Gastrocnemius medialis (tissue), 4 donors: ENCODE measurements around the gene ERI3. TPM values are rescaled to one million over a fixed set of nuclear protein-coding genes. Genes with fewer than 3 reads are reported as not detected.

Experiments
- ATAC-seq, 2 donors: fragments of 150-250 bp; one replicate each; pipeline ENCODE4 v1.9.1; 2016
- DNase-seq, 2 donors: peaks; one replicate each; pipeline ENCODE4 v3.0.0-alpha.2; 2019
- H3K27ac ChIP-seq, 4 donors: fragments of 200-600 bp; sonication (generic); 1 replicate in 1 of 4; 2 replicates in 3 of 4; pipeline ENCODE4 v1.5.1; 2016 to 2018; ENCODE audit warnings: mild to moderate bottlenecking in 2 of 4, moderate library complexity in 1 of 4
- H3K27me3 ChIP-seq, 3 donors: fragments of 200-600 bp; sonication (generic) in 2 of 3; 1 replicate in 1 of 3; 2 replicates in 2 of 3; pipeline versions ENCODE4 v1.5.1 to v1.6.0; 2016 to 2019; ENCODE audit warnings: mild to moderate bottlenecking in 1 of 3, moderate library complexity in 1 of 3
- H3K36me3 ChIP-seq, 2 donors: fragments of 200-600 bp; sonication (generic) in 1 of 2; one replicate each; pipeline ENCODE4 v1.5.1; 2017 to 2018
- H3K4me1 ChIP-seq, 2 donors: fragments of 200-600 bp; sonication (generic) in 1 of 2; one replicate each; pipeline ENCODE4 v1.5.1; 2016 to 2017; ENCODE audit warnings: mild to moderate bottlenecking in 2 of 2
- H3K4me3 ChIP-seq, 4 donors: fragments of 200-600 bp; sonication (generic) in 3 of 4; 1 replicate in 1 of 4; 2 replicates in 3 of 4; pipeline ENCODE4 v1.5.1; 2016 to 2019; ENCODE audit warnings: mild to moderate bottlenecking in 2 of 4
- H3K9me3 ChIP-seq, 3 donors: fragments of 200-600 bp; sonication (generic) in 2 of 3; 1 replicate in 1 of 3; 2 replicates in 2 of 3; pipeline ENCODE4 v1.5.1; 2016 to 2019
- POLR2A ChIP-seq, 2 donors: fragments of 450-650 bp; IDR thresholded peaks; one replicate each; pipeline ENCODE4 v1.6.1; 2017; ENCODE audit warnings: antibody characterized with exemption in 2 of 2, mild to moderate bottlenecking in 2 of 2, moderate library complexity in 2 of 2
- in situ Hi-C, 4 donors: fragments of 200-750 bp; cut with MboI; loops; one replicate each; pipeline versions ENCODE4 v1.15.0 to v1.8.0; 2017; ENCODE audit warnings: low sequenced_read_pairs in 4 of 4
- intact Hi-C: fragments of 100-400 bp; cut with DNase I; formaldehyde crosslinking; loops from one replicate; pipeline ENCODE4 v1.15.1; 2023; ENCODE audit warnings: low total_unique reads
- total RNA-seq, 4 donors: library from RNA; depleted of rRNA; stranded (reverse); fragments of >200 nt; gene quantifications; one replicate each; pipeline versions ENCODE4 v1.1.0 to v1.2.3, GENCODE V29; 2016
- TF ChIP-seq, protein P1 (sequence below), 5 experiments: fragments of 450-650 bp in 3 of 5; fragments of 200-600 bp in 2 of 5; sonication (generic) in 2 of 5; IDR thresholded peaks in 4 of 5; conservative IDR thresholded peaks in 1 of 5; 1 replicate in 4 of 5; 2 replicates in 1 of 5; pipeline ENCODE4 v1.5.1; 2016 to 2019; ENCODE audit warnings: antibody characterized with exemption in 5 of 5, mild to moderate bottlenecking in 3 of 5, moderate library complexity in 3 of 5

ERI3 gene
- total RNA-seq, 4 donors from 2014 or later, result 53.8 to 101 (median 79.8) TPM

- Histone ChIP-seq H3K27me3 (no peaks in the 10 kb centered on the region), H3K4me1 (peaks cover 8 to 18% of the 10 kb centered on the region in 2 donors), H3K27ac (no peak overlapping the region), H3K9me3 (no peaks in the 10 kb centered on the region), H3K4me3 (no peak overlapping the region), H3K36me3 (no peaks in the 10 kb centered on the region)
- no peak for DNase-seq
- in situ Hi-C loops (no loop called here), intact Hi-C loops (no loop called here)
- TF ChIP-seq, protein P1, sequence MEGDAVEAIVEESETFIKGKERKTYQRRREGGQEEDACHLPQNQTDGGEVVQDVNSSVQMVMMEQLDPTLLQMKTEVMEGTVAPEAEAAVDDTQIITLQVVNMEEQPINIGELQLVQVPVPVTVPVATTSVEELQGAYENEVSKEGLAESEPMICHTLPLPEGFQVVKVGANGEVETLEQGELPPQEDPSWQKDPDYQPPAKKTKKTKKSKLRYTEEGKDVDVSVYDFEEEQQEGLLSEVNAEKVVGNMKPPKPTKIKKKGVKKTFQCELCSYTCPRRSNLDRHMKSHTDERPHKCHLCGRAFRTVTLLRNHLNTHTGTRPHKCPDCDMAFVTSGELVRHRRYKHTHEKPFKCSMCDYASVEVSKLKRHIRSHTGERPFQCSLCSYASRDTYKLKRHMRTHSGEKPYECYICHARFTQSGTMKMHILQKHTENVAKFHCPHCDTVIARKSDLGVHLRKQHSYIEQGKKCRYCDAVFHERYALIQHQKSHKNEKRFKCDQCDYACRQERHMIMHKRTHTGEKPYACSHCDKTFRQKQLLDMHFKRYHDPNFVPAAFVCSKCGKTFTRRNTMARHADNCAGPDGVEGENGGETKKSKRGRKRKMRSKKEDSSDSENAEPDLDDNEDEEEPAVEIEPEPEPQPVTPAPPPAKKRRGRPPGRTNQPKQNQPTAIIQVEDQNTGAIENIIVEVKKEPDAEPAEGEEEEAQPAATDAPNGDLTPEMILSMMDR (IDR thresholded peaks at IDR 0.05 in 4 of 5, conservative IDR thresholded peaks at IDR 0.05 in 1 of 5), result no peak
- TF ChIP-seq POLR2A (IDR thresholded peaks at IDR 0.05), result no peak
- no peak for ATAC-seq
Measured at GRCh38 chr1:44271646-44272045, 83.4 kb downstream of the ERI3 start.

DNA sequence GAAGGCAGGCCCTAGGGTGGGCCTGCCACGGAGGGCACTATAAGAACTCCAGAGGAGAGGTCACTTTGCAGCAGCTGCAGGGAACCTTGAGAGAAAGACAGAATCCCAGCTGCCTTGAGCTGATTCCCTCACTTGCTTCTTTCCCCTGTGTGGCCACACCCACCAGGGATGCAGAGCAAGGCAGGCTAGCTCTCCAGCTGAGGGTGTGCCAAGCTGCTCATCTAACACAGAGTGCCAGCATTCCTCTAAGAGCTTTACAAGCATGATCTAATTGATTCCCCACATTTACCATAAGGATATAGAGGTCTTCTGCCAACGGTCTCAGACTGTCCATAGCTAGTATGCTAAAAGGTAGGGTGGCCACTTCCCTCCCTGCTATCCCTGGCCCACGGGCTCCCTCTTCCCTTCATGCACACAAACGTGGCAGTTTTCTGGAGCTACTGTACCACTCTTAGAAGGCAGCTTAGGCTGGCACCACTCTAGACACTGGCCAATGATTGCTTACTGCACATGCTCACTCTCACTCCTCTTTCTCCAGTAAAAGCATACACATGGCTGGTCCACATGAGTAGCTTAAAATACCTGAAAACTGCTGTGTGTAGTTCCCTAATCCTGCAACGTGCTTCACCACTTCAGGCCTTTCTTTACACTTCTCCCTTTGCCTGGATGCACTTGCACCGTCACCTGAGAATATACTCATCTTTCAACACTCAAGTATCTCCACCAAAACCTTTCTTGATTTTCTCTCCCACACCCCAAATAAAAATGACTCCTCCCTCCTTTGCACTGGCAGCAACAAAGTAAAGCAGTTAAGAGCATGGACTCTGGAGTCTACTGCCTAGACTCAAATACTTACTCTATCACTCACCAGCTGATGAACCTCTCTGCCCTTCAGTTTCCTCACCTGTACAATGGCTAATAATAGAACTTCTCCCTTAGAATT lies 84.1 kb downstream of the ERI3 start:
- peaks cover 8 to 11% of the 10 kb centered on the region in 2 donors for H3K4me1 ChIP-seq
- H3K4me3 ChIP-seq, result no peak overlapping the region
- TF ChIP-seq, protein P1 (IDR thresholded peaks at IDR 0.05 in 4 of 5, conservative IDR thresholded peaks at IDR 0.05 in 1 of 5), result no peak
- no peak for TF ChIP-seq POLR2A (IDR thresholded peaks at IDR 0.05)
- intact Hi-C loops (no loop called here), in situ Hi-C loops (no loop called here)
- no peaks in the 10 kb centered on the region for H3K9me3 ChIP-seq
- no peaks in the 10 kb centered on the region for H3K27me3 ChIP-seq
- DNase-seq (no peak), ATAC-seq (no peak)
- H3K36me3 ChIP-seq, result no peaks in the 10 kb centered on the region
- no peak overlapping the region for H3K27ac ChIP-seq

DNA sequence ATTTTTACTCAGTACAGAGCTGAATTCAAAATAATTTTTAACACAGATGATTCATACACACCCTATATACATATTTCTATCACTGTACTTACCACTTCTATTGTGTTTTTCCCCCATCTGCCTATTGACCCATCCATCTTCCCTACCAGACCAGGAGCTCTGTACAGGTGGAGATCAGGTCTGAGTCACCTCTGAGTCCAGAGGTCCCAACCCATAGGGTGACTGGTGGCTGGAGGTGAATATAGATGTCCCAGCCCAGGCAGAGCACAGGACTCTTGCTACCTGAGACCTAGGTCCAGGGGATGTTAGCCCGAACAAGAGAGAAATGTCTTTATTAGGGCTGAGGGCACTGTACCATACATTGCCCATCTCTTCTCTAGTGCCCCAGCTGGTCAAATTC lies 87.0 kb downstream of the ERI3 start:
- intact Hi-C loops, result no loop called here
- ATAC-seq (no peak), DNase-seq (no peak)
- TF ChIP-seq, protein P1 (IDR thresholded peaks at IDR 0.05 in 4 of 5, conservative IDR thresholded peaks at IDR 0.05 in 1 of 5), result no peak
- no peak for TF ChIP-seq POLR2A (IDR thresholded peaks at IDR 0.05)
- Histone ChIP-seq H3K4me3 (no peak overlapping the region), H3K36me3 (no peaks in the 10 kb centered on the region), H3K27ac (no peak overlapping the region), H3K27me3 (no peaks in the 10 kb centered on the region), H3K9me3 (no peaks in the 10 kb centered on the region), H3K4me1 (no peaks in the 10 kb centered on the region)
- in situ Hi-C loops, result no loop called here

DNA sequence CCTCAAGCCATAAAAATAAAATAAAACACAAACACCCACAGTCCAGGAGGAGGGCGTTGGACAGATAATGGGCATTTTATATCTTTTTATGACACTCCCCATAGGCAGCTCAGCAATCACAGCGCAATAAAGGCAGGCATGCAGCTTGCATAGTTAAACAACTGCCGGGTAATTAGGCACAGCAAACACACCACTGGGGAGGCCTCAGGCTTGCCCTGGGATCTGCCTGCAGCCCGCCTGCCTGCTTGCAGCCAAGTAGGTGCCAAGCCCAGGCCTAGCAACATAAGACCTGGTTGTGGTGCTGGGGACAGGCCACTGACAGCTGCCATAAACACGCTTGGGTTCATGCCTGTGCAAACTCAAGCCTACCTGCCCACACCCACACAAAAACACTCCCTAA lies 87.6 kb downstream of the ERI3 start:
- in situ Hi-C loops (no loop called here), intact Hi-C loops (no loop called here)
- no peak for TF ChIP-seq POLR2A (IDR thresholded peaks at IDR 0.05)
- TF ChIP-seq, protein P1 (IDR thresholded peaks at IDR 0.05 in 4 of 5, conservative IDR thresholded peaks at IDR 0.05 in 1 of 5), result no peak
- H3K27ac ChIP-seq, result no peak overlapping the region
- H3K4me3 ChIP-seq, result no peak overlapping the region
- H3K4me1 ChIP-seq, result no peaks in the 10 kb centered on the region
- ATAC-seq (no peak), DNase-seq (no peak)
- H3K9me3 ChIP-seq, result no peaks in the 10 kb centered on the region
- H3K36me3 ChIP-seq, result no peaks in the 10 kb centered on the region
- no peaks in the 10 kb centered on the region for H3K27me3 ChIP-seq
